ENCODE results near the gene ATE1.

GRCh38 chr10:121735263-121735662 lies 192.6 kb downstream of the ATE1 start:
- TF ChIP-seq, protein P1, sequence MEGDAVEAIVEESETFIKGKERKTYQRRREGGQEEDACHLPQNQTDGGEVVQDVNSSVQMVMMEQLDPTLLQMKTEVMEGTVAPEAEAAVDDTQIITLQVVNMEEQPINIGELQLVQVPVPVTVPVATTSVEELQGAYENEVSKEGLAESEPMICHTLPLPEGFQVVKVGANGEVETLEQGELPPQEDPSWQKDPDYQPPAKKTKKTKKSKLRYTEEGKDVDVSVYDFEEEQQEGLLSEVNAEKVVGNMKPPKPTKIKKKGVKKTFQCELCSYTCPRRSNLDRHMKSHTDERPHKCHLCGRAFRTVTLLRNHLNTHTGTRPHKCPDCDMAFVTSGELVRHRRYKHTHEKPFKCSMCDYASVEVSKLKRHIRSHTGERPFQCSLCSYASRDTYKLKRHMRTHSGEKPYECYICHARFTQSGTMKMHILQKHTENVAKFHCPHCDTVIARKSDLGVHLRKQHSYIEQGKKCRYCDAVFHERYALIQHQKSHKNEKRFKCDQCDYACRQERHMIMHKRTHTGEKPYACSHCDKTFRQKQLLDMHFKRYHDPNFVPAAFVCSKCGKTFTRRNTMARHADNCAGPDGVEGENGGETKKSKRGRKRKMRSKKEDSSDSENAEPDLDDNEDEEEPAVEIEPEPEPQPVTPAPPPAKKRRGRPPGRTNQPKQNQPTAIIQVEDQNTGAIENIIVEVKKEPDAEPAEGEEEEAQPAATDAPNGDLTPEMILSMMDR (IDR thresholded peaks at IDR 0.05; ENCODE audit: insufficient read depth, low read depth, low read length), result no peak
- TF ChIP-seq EZH2 (IDR thresholded peaks at IDR 0.05; ENCODE audit: insufficient read depth, low read length), result no peak
